HCT116 (cell line): Measurements from ENCODE around the gene UMPS. TPM values are rescaled to one million over a fixed set of nuclear protein-coding genes. Genes with fewer than 3 reads are reported as not detected.

Experiments used
- ATAC-seq: fragments of 200-7000 bp; cut with Tn5 transposase; 2 replicates; pipeline ENCODE4 v1.9.1; 2020; ENCODE audit warnings: mild to moderate bottlenecking, moderate library complexity
- BruUV-seq: library from RNA; stranded (reverse); fragments of 400-500 nt; replicated peaks from 2 replicates; lab custom pipeline; 2021; lab: Mats Ljungman, UMichigan
- CTCF ChIA-PET: fragments of 300-600 bp; sonication (Branson Sonifier 250); formaldehyde crosslinking; loops from one replicate; lab custom pipeline; 2021; ENCODE audit warnings: antibody characterized with exemption; lab: Charles Lee
- POLR2A ChIA-PET: fragments of 300-600, 350-600 bp; sonication (Branson Sonifier 250); formaldehyde crosslinking; loops from one replicate; lab custom pipeline; 2021; ENCODE audit warnings: antibody characterized with exemption; lab: Charles Lee
- RAD21 ChIA-PET, 2 experiments: fragments of 300-600 bp; sonication (Branson Sonifier 250); formaldehyde crosslinking; loops; one replicate each; lab custom pipeline; 2023; ENCODE audit warnings: low total read pairs in 2 of 2; ENCODE audit not compliant: uncharacterized antibody in 2 of 2, unreplicated experiment in 2 of 2, low non-redundant PET in 1 of 2; lab: Charles Lee
- DNase-seq: peaks from one replicate; pipeline ENCODE4 v3.0.0-alpha.2; 2010; ENCODE audit warnings: low read depth, low spot score
- H2AFZ ChIP-seq: fragments of 200-600 bp; shearing (Covaris generic), sonication (generic); 2 replicates; pipeline ENCODE4 v1.6.1; 2017; ENCODE audit warnings: low read depth, mixed run types, mixed read lengths, antibody characterized with exemption, low read length; ENCODE audit not compliant: poor library complexity, severe bottlenecking
- H3K27ac ChIP-seq: 2 replicates; pipeline ENCODE4 v1.5.1; 2012; ENCODE audit warnings: low read depth, low read length
- H3K27me3 ChIP-seq: fragments of 200-600 bp; sonication (generic); 2 replicates; pipeline ENCODE4 v1.6.1; 2016; ENCODE audit warnings: mixed run types, low read length, mixed read lengths; ENCODE audit not compliant: insufficient read depth
- H3K36me3 ChIP-seq, 2 experiments: fragments of 200-500 bp in 1 of 2; fragments of 200-600 bp in 1 of 2; sonication (Bioruptor generic) in 1 of 2; sonication (generic) in 1 of 2; 2 replicates each; pipeline versions ENCODE4 v1.5.1 to v1.6.1; 2014 to 2016; ENCODE audit warnings: low read length in 2 of 2, inconsistent platforms in 1 of 2, mixed read lengths in 1 of 2, mixed run types in 1 of 2; ENCODE audit not compliant: insufficient read depth in 2 of 2, control insufficient read depth in 1 of 2
- H3K4me1 ChIP-seq, 2 experiments: fragments of 200-600 bp in 1 of 2; sonication (generic) in 1 of 2; 2 replicates each; pipeline versions ENCODE4 v1.5.1 to v1.6.1; 2012 to 2017; ENCODE audit warnings: low read length in 2 of 2, inconsistent platforms in 1 of 2, mild to moderate bottlenecking in 1 of 2, mixed read lengths in 1 of 2, mixed run types in 1 of 2, moderate library complexity in 1 of 2; ENCODE audit not compliant: insufficient read depth in 2 of 2, control insufficient read depth in 1 of 2
- H3K4me2 ChIP-seq: fragments of 200-600 bp; sonication (generic); 2 replicates; pipeline ENCODE4 v1.6.1; 2017; ENCODE audit warnings: mixed run types, low read length, mixed read lengths
- H3K4me3 ChIP-seq, 2 experiments: fragments of 200-600 bp in 1 of 2; sonication (generic) in 1 of 2; replicated peaks in 1 of 2; 2 replicates each; pipeline ENCODE4 v1.5.1; 2011 to 2016; ENCODE audit warnings: low read length in 2 of 2, control low read depth in 1 of 2, low read depth in 1 of 2, mild to moderate bottlenecking in 1 of 2, mixed read lengths in 1 of 2, mixed run types in 1 of 2
- H3K79me2 ChIP-seq: fragments of 200-600 bp; sonication (generic); 2 replicates; pipeline ENCODE4 v1.6.1; 2017; ENCODE audit warnings: mild to moderate bottlenecking, mixed run types, low read length, moderate library complexity, mixed read lengths; ENCODE audit not compliant: insufficient read depth
- H3K9ac ChIP-seq: fragments of 200-600 bp; sonication (generic); 2 replicates; pipeline ENCODE4 v1.6.1; 2016; ENCODE audit warnings: low read length, mixed read lengths
- H3K9me2 ChIP-seq: fragments of 200-600 bp; sonication (generic), shearing (Covaris generic); 2 replicates; pipeline ENCODE4 v1.6.1; 2017; ENCODE audit warnings: mixed run types, mild to moderate bottlenecking, moderate library complexity; ENCODE audit not compliant: insufficient read depth
- H3K9me3 ChIP-seq, 2 experiments: fragments of 200-500 bp in 1 of 2; fragments of 200-600 bp in 1 of 2; sonication (Bioruptor generic) in 1 of 2; sonication (generic) in 1 of 2; 2 replicates each; pipeline ENCODE4 v1.6.1; 2014 to 2017; ENCODE audit warnings: low read length in 2 of 2, mixed read lengths in 2 of 2, inconsistent platforms in 1 of 2, low read depth in 1 of 2, mild to moderate bottlenecking in 1 of 2, mixed run types in 1 of 2, moderate library complexity in 1 of 2; ENCODE audit not compliant: control insufficient read depth in 1 of 2, insufficient read depth in 1 of 2
- H4K20me1 ChIP-seq: fragments of 200-600 bp; sonication (generic), shearing (Covaris generic); 2 replicates; pipeline ENCODE4 v1.6.1; 2017; ENCODE audit warnings: mixed run types, mild to moderate bottlenecking, moderate library complexity; ENCODE audit not compliant: insufficient read depth
- CBX3 ChIP-seq: IDR thresholded peaks from 2 replicates; pipeline ENCODE4 v1.6.1; 2012; ENCODE audit warnings: low read depth
- CEBPB ChIP-seq: IDR thresholded peaks from 2 replicates; pipeline ENCODE4 v1.6.1; 2012; ENCODE audit warnings: low read depth
- ELF1 ChIP-seq: IDR thresholded peaks from 2 replicates; pipeline ENCODE4 v1.6.1; 2012; ENCODE audit warnings: low read depth, borderline replicate concordance
- EZH2 ChIP-seq: fragments of 200-600 bp; sonication (generic); IDR thresholded peaks from 2 replicates; pipeline ENCODE4 v1.6.1; 2017; ENCODE audit warnings: antibody characterized with exemption, mixed run types
- EZH2phosphoT487 ChIP-seq: fragments of 200-600 bp; IDR thresholded peaks from 2 replicates; pipeline ENCODE4 v1.6.1; 2018; ENCODE audit warnings: antibody characterized with exemption, borderline replicate concordance
- JUND ChIP-seq: IDR thresholded peaks from 2 replicates; pipeline ENCODE4 v1.6.1; 2012
- MAX ChIP-seq: IDR thresholded peaks from 2 replicates; pipeline ENCODE4 v1.6.1; 2012
- POLR2A ChIP-seq: IDR thresholded peaks from 2 replicates; pipeline ENCODE4 v1.7.0; 2011; ENCODE audit warnings: borderline replicate concordance; ENCODE audit not compliant: insufficient read depth, insufficient read length; ENCODE audit errors: extremely low read depth
- POLR2AphosphoS5 ChIP-seq: IDR thresholded peaks from 2 replicates; pipeline ENCODE4 v1.6.1; 2011; ENCODE audit warnings: mild to moderate bottlenecking, low read depth, low read length, moderate library complexity
- RAD21 ChIP-seq: IDR thresholded peaks from 2 replicates; pipeline ENCODE4 v1.6.1; 2012; ENCODE audit warnings: low read depth, mild to moderate bottlenecking
- REST ChIP-seq: IDR thresholded peaks from 2 replicates; pipeline ENCODE4 v1.6.1; 2012; ENCODE audit warnings: low read depth
- SIN3A ChIP-seq: IDR thresholded peaks from 2 replicates; pipeline ENCODE4 v1.6.1; 2012; ENCODE audit warnings: low read depth
- SP1 ChIP-seq: IDR thresholded peaks from 2 replicates; pipeline ENCODE4 v1.6.1; 2012; ENCODE audit warnings: low read depth
- TCF7L2 ChIP-seq: IDR thresholded peaks from 2 replicates; pipeline ENCODE4 v1.7.0; 2011; ENCODE audit warnings: borderline replicate concordance, inconsistent platforms; ENCODE audit not compliant: insufficient read depth, insufficient read length; ENCODE audit errors: extremely low read depth
- YY1 ChIP-seq: IDR thresholded peaks from 2 replicates; pipeline ENCODE4 v1.6.1; 2011; ENCODE audit warnings: low read length, low read depth, moderate library complexity, mild to moderate bottlenecking; ENCODE audit not compliant: insufficient replicate concordance; ENCODE audit errors: extremely low read depth
- ZBTB33 ChIP-seq: IDR thresholded peaks from 2 replicates; pipeline ENCODE4 v1.6.1; 2011; ENCODE audit warnings: mild to moderate bottlenecking, low read length, moderate library complexity; ENCODE audit not compliant: insufficient replicate concordance; ENCODE audit errors: extremely low read depth
- ZFX ChIP-seq: fragments of 450-650 bp; IDR thresholded peaks from 2 replicates; pipeline ENCODE4 v1.6.1; 2017
- ZNF274 ChIP-seq: fragments of 200-500 bp; sonication (Bioruptor generic); IDR thresholded peaks from 2 replicates; pipeline ENCODE4 v1.6.1; 2014; ENCODE audit warnings: mild to moderate bottlenecking, low read depth, low read length, inconsistent platforms
- intact Hi-C: fragments of 100-400 bp; cut with micrococcal nuclease; formaldehyde crosslinking; loops from 2 replicates; pipeline ENCODE4 v1.10.0; 2022
- total RNA-seq: library from RNA; stranded (reverse); gene quantifications from one replicate; pipeline ENCODE4 v1.2.1, GENCODE V29; 2021; ENCODE audit not compliant: unreplicated experiment
- TF ChIP-seq, protein P1 (sequence below): IDR thresholded peaks from 2 replicates; pipeline ENCODE4 v1.6.1; 2012
- TF ChIP-seq, protein P2 (sequence below), 3 experiments: fragments of 200-600 bp in 1 of 3; sonication (generic) in 1 of 3; IDR thresholded peaks in 2 of 3; conservative IDR thresholded peaks in 1 of 3; 2 replicates each; pipeline ENCODE4 v1.5.1; 2012 to 2017; ENCODE audit warnings: low read depth in 2 of 3, low read length in 2 of 3, antibody characterized with exemption in 1 of 3, borderline replicate concordance in 1 of 3, control low read depth in 1 of 3, mild to moderate bottlenecking in 1 of 3, mixed read lengths in 1 of 3, mixed run types in 1 of 3, moderate library complexity in 1 of 3; ENCODE audit not compliant: insufficient read depth in 1 of 3

The UMPS gene
- total RNA-seq, 1 experiment from 2014 or later: 41.3 TPM

GRCh38 chr3:124780761-124781475 is 50.7 kb downstream of the UMPS start:
- H3K4me2 ChIP-seq: no peak overlapping the region
- no peak overlapping the region for H3K27ac ChIP-seq

More at GRCh38 chr3:124780761-124781475, 50.7 kb downstream of the UMPS start:
- Histone ChIP-seq H2AFZ (no peak overlapping the region), H3K4me3 (no peak overlapping the region)
- RAD21 ChIA-PET: no interaction called here
- no peak for TF ChIP-seq EZH2
- no peak for TF ChIP-seq ELF1
- no peak for TF ChIP-seq REST
- no peak for TF ChIP-seq CBX3
- no peak for TF ChIP-seq SIN3A
- TF ChIP-seq RAD21: no peak
- TF ChIP-seq ZFX: no peak
- no peak for TF ChIP-seq TCF7L2
- TF ChIP-seq SP1: no peak
- no peak for TF ChIP-seq POLR2A
- TF ChIP-seq, protein P1, sequence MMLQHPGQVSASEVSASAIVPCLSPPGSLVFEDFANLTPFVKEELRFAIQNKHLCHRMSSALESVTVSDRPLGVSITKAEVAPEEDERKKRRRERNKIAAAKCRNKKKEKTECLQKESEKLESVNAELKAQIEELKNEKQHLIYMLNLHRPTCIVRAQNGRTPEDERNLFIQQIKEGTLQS: no peak
- no peak for TF ChIP-seq ZNF274
- TF ChIP-seq MAX: no peak
- TF ChIP-seq JUND: no peak
- no peak for TF ChIP-seq CEBPB
- no peak for TF ChIP-seq YY1
- no peak for TF ChIP-seq POLR2AphosphoS5
- TF ChIP-seq EZH2phosphoT487: no peak
- TF ChIP-seq ZBTB33: no peak
- TF ChIP-seq, protein P2, sequence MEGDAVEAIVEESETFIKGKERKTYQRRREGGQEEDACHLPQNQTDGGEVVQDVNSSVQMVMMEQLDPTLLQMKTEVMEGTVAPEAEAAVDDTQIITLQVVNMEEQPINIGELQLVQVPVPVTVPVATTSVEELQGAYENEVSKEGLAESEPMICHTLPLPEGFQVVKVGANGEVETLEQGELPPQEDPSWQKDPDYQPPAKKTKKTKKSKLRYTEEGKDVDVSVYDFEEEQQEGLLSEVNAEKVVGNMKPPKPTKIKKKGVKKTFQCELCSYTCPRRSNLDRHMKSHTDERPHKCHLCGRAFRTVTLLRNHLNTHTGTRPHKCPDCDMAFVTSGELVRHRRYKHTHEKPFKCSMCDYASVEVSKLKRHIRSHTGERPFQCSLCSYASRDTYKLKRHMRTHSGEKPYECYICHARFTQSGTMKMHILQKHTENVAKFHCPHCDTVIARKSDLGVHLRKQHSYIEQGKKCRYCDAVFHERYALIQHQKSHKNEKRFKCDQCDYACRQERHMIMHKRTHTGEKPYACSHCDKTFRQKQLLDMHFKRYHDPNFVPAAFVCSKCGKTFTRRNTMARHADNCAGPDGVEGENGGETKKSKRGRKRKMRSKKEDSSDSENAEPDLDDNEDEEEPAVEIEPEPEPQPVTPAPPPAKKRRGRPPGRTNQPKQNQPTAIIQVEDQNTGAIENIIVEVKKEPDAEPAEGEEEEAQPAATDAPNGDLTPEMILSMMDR (IDR thresholded peaks at IDR 0.05 in 2 of 3, conservative IDR thresholded peaks at IDR 0.05 in 1 of 3; ENCODE audit: borderline replicate concordance in 1 of 3, insufficient read depth in 1 of 3, low read depth in 2 of 3, low read length in 2 of 3): no peak
- TF ChIP-seq, all 23 proteins: peak for 0
- no peaks in the 10 kb centered on the region for H3K4me1 ChIP-seq
- no peaks in the 10 kb centered on the region for H3K27me3 ChIP-seq
- no TSS peak for BruUV-seq
- CTCF ChIA-PET: interaction anchor here (1.8 kb wide), 1 partner anchor 120 kb away, joined by 4 read pairs; no protein-coding TSS in a partner anchor
- no peaks in the 10 kb centered on the region for H4K20me1 ChIP-seq
- no peaks in the 10 kb centered on the region for H3K9me3 ChIP-seq
- POLR2A ChIA-PET: no interaction called here
- H3K79me2 ChIP-seq: no peaks in the 10 kb centered on the region
- H3K9me2 ChIP-seq: no peaks in the 10 kb centered on the region
- intact Hi-C loops: no loop called here
- H3K36me3 ChIP-seq: no peaks in the 10 kb centered on the region
- DNase-seq (no peak), ATAC-seq (no peak)
- no peak overlapping the region for H3K9ac ChIP-seq
